Stimulated activated CD4-positive, alpha-beta T cell treated with anti-CD3 and anti-CD28 coated beads, TNF-alpha, amount 100 ng/mL, for 24 hours (primary cell): Measurements from ENCODE around the gene NAPSA.
"Not testable (repeated sequence)": the region's sequence is repeated elsewhere in the genome, so short reads cannot be mapped to it uniquely, and the experiment has no call there.

ENCODE experiments used
- DNase-seq, 3 experiments: peaks; one replicate each; pipeline ENCODE4 v3.0.0-alpha.2; 2020; ENCODE audit warnings: low read depth in 3 of 3

NAPSA gene

DNA sequence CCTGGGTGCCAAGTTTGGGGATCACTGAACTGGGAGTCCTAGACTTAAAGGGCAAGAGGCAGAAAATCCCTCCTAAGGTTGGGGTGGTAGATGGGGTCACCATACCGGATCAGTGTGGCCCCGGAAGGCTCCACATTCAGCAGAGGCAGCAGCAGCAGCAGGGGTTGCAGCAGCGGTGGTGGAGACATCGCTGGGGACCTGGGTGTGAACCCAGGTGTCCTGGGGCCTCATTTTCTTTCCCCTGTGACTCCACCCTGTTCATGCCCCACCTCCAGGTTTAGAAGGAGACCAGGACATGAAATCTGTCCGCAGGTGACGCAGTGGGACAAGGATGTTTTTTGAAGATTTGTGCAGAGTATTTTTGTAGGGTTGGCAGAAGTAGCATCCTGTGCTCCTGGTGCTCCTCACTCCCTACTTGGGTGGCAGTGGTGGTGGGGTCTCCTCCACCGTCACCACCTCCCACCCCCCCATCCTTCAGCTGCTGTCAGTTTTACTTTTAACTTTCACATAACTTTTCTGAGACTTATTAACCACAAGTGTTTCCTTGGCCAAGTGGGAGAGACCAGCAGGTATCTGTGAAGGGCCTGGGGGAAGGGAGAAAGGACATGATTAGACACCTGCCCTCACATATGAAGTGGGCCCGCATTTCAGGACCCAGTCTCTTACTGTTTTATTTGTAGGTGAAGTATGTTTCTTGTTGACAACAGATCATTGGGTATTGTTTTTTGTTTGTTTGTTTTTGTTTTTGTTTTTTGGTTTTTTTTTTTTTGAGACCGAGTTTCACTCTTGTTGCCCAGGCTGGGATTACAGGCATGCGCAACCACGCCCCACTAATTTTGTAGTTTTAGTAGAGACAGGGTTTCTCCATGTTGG, at the start of gene NAPSA:
TSS of gene NAPSA (minus strand) at position 206 of the 873 bp plus-strand sequence. CDS start at position 188, 18 bp downstream.
- DNase-seq, result no peak

DNA sequence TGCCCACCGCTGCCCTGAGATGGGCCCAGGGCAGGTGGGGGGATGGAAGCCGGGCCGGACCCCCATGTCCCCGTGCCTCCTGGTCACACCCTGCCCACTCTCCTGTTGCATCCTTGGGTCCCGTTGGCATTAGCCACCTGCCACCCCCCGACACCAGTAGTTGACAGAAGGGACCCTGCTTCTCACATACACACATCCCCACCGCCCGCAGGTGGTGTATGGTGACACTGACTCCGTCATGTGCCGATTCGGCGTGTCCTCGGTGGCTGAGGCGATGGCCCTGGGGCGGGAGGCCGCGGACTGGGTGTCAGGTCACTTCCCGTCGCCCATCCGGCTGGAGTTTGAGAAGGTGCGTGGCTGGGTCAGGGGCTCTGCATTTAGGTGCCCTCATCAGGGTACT, 48.1 kb upstream of the NAPSA start:
- no peak for DNase-seq

DNA sequence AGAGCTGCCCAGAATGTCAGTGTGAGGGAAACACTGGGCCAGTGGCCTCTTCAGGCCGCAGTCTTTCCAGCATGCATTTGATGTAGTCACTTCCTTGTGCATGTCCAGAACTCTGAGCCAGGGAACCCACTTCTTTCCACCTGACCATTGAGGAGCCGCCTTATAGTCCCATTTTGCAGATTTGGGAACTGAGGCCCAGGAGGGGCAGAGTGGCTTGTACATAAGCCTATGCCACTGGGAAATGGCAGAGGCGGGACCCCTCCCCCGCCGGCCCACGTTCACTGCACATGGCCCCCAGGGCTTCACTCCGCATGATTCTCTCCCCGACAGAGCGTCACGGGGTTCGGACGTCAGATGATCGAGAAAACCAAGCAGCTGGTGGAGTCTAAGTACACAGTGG, 47.7 kb upstream of the NAPSA start:
- DNase-seq, result no peak

DNA sequence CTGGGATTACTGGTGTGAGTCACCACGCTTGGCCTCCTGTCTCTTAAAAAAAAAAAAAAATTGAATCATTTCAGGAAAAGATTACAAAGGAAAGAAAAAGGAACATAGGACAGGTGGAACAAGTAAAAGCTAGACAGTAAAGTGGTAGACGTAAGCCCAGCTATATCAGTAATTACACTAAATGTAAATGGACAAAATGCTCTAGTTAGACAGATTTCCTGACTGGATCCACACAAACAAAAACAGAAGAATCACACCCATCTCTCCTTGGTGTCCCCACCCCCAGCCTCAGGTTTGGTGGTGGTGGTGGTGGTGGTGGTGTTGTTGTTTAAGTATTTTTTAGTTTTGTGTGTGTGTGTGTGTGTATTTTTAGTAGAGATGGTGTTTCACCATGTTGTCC, 47.0 kb upstream of the NAPSA start:
- no peak for DNase-seq

DNA sequence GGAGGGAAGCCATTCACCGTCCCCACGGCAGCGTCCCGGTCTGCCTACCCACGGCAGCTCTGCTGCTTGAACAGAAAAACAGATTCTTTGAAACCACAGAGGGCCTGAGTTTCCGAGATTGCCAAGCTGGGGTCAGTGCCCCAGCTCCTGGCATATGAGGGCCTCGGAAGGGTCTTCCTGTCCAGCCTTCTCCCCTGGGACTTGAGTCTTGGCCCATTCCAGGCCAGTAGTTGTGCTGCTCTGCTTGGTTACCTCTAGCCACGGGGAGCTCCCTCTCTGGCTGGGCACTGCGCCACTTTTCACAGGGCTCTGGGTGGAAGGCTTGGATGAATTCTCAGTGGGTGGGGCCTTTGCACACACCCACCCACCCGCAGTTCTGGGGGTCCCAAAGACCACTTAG, 44.7 kb upstream of the NAPSA start:
- no peak for DNase-seq

DNA sequence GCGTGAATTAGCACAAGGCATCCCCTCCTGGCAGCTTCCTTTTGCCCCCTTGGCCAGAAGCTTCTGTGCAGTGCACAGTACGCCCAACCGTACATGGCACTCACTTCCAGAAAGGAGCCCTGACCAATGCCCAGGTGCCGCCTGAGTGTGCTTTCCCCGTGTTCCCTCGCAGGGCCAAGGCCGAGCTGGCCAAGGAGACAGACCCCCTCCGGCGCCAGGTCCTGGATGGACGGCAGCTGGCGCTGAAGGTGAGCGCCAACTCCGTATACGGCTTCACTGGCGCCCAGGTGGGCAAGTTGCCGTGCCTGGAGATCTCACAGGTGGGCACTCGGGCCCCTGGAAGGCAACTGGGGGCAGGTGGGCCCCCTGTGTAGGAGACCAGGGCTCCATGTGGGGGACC, 43.9 kb upstream of the NAPSA start:
- no peak for DNase-seq

DNA sequence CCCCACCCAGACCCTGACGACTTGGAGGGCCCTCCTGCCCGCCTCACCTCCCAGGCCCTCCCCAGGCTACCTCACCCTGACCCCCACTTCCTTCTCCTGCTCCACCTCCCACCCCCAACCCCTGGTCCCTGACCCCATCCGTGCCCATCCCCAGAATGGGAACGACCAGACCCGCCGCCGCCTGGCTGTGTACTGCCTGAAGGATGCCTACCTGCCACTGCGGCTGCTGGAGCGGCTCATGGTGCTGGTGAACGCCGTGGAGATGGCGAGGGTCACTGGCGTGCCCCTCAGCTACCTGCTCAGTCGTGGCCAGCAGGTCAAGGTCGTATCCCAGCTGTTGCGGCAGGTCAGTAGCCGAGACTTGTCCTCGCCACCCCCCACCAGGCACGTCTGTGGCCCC, 41.4 kb upstream of the NAPSA start:
- DNase-seq, result no peak

DNA sequence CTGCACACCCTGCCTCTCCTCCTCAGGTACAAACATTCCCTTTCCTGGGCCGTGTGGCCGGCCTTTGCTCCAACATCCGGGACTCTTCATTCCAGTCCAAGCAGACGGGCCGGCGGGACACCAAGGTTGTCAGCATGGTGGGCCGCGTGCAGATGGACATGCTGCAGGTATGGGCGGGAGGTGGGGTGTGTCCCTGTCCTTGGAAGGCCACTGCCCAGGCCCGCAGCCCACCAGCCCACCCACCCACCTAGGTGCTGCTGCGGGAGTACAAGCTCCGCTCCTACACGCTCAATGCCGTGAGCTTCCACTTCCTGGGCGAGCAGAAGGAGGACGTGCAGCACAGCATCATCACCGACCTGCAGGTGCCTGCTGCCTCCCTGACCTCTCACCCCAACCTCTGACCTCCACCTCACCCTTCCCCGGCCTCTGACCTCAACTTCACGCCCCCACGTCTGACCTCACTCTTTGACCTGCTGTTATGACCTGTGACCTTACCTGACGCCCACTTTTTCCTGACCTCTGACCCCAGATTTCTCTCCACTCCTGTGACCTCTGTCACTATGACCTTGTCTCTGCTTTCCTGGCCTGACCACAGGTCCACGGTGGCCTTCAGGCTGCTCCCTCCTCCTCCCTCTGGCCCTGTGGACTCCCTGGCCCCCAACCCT, 40.8 kb upstream of the NAPSA start:
- DNase-seq, result no peak

DNA sequence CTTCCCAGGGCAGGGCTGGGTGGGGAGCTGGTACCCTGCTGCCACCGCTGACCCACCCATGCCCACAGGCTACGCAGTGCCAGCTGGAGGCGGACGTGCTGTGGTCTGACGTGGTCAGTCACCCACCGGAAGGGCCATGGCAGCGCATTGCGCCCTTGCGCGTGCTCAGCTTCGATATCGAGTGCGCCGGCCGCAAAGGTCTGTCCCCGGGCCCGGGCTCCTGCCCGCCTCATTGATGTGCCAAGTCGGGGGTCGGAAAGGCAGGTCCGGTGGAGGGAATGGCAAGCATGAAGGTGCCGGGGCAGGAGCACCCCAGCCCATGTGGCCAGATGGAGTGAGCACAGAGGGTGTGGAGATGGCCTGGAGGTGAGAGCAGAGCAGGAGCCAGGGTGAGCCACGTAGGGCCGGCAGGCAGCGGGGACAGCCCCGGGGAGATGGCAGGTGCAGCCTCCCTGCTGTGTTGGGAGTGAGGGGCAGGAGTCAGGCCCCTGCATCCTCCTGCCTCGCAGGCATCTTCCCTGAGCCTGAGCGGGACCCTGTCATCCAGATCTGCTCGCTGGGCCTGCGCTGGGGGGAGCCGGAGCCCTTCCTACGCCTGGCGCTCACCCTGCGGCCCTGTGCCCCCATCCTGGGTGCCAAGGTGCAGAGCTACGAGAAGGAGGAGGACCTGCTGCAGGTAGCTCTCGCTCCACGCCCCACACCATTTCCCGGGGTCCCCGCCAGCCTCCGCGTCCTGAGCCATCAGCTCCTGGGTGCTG, 37.3 kb upstream of the NAPSA start:
- DNase-seq, result no peak

DNA sequence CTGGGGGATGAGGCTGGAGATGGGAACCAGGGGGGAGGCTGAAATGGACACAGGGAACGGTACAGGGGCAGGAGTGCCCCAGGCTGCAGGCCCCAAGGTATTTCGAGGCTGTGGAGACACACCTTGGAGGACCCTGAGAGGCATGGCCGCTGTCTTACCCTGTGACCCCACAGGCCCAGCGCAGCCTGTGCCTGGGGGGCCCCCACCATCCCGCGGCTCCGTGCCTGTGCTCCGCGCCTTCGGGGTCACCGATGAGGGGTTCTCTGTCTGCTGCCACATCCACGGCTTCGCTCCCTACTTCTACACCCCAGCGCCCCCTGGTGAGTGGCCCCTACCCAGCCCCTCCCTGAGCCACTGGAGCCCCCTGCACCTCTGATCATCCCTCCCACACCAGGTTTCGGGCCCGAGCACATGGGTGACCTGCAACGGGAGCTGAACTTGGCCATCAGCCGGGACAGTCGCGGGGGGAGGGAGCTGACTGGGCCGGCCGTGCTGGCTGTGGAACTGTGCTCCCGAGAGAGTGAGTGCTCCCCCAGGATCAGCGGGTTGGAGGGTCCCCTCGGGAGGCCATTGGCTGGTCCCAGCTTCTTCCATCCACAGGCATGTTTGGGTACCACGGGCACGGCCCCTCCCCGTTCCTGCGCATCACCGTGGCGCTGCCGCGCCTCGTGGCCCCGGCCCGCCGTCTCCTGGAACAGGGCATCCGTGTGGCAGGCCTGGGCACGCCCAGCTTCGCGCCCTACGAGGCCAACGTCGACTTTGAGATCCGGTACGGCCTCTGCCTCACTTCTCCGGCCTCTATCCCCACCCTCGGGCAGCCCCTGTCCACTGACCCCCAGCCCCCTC, 36.4 kb upstream of the NAPSA start:
- DNase-seq, result no peak

DNA sequence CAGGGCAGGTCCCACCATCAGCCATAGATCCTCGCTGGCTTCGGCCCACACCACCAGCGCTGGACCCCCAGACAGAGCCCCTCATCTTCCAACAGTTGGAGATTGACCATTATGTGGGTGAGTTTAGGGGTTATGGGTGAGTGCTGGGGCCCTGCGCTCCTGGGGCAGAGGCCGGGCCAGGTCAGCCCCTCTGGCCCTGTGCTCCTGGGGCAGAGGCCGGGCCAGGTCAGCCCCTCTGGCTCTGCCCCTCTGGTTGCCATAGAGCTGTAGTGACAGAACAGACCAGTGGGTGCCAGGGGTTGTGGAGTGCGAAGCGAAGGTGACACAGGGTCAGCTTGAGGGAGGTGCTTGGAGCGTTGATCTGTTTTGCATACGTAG, 33.9 kb upstream of the NAPSA start:
- no peak for DNase-seq

DNA sequence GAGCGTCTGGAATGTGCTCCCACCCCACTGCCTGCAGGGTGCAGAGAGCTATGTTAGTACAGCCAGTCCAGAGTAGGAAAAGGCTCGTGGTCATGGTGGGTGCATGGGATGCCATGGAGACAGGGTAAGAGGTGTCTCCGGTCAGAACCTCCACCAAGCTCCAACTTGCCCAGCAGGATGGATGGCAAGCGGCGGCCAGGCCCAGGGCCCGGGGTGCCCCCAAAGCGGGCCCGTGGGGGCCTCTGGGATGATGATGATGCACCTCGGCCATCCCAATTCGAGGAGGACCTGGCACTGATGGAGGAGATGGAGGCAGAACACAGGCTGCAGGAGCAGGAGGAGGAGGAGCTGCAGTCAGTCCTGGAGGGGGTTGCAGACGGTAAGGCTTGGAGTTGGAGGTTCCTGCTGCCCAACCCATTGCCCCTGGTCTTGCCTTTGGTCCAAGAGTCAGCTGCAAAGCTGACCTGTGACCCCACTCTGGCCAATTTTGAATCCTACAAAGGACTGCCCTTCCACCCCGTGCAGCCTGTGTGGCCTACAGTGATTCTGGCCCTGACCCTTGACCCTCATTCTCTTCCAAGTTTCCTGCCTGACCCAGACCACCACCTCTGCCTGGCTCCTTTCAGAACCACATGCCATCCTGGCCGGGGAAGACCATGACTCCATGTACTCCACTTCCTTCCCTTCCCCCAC, 33.4 kb upstream of the NAPSA start:
- no peak for DNase-seq

DNA sequence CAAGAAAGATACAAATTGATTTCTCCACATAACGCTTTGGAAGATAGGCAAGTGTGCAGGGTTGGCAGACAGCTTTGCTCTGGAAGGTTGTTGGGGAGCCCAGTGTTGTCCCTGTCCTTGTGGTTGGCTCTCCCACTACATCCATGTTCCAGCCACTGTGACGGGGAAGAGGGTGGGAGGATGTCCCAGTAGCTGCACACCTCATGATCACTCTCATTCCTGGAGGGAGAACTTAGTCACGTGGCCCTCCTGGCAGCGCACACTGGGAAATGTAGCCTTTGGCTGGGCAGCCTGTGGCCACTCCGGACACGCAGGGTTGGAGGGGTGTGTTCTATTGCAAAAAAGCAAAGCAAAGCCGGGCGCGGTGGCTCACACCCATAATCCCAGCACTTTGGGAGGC, 28.6 kb upstream of the NAPSA start:
- DNase-seq, result no peak

DNA sequence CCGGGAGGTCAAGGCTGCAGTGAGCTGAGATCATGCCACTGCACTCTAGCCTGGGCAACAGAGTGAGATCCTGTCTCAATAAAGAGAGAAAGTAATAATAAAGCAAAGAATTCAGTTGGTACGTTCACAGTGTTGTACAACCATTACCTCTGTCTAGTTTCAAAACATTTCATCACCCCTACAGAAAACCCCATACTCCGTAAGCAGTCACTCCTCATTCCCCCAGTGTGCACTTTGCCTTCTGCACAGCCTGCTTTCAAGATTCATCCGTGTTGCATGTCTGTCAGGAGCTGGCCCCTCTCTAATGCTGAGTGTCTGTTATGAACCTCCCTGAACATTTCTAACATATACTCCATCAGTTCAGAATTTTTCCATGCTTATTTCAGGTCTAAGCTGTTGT, 28.1 kb upstream of the NAPSA start:
- DNase-seq, result no peak

DNA sequence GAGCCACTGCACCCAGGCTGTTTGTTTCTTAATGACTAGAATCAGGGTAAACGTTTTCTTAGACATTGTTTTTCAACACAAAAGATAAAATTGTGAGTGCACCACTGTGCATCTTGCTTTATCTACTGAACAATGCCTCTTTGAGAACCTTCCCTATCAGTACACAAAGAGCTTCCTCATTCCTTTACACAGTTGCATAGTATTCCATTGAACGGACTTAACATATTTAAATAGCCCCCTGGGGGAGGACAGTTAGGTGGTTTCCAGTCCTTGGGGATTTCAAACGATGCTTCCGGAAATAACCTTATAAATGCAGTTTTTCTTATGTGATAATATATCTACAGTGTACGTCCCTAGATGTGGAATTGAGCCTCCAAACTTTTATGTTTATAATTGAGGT, 27.3 kb upstream of the NAPSA start:
- DNase-seq, result no peak

DNA sequence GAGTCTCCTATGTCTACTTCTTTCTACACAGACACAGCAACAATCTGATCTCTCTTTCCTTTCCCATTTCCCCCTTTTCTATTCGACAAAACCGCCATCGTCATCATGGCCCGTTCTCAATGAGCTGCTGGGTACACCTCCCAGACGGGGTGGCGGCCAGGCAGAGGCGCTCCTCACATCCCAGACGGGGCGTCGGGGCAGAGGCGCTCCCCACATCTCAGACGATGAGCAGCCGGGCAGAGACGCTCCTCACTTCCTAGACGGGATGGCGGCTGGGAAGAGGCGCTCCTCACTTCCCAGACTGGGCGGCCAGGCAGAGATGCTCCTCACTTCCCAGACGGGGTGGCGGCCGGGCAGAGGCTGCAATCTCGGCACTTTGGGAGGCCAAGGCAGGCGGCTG, 25.5 kb upstream of the NAPSA start:
- not testable (repeated sequence) for DNase-seq

DNA sequence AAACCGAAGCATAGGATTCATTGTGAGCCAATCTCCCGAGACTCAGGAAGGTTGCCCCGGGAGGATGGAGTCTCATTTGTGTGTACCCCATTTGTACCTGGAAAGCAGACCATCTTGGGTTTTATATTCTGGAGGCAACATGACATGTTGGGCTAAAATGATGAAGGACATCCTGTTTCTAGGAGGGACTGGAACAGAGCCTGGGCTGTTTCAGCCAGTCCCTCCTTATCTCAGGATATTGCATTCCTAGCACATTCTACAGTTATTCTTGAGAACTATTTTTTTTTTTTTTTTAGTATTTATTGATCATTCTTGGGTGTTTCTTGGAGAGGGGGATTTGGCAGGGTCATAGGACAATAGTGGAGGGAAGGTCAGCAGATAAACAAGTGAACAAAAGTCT, 24.9 kb upstream of the NAPSA start:
- DNase-seq, result not testable (repeated sequence)

DNA sequence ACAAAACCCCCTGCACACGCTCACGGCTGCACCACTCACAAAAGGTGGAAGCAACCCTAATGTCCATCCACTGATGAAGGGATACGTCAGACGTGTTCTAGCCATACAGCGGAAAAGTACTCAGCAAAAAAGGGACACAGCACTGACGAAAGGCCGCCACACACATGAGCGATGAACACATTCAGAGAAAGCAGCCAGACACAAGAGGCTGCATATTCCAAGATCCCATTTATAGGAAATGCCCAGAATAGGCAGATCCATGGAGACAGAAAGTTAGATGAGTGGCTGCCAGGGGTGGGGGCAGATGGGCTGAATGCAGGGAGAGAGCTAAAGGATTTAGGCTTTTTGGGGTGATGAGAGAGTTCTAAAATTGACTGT, 22.4 kb upstream of the NAPSA start:
- no peak for DNase-seq

DNA sequence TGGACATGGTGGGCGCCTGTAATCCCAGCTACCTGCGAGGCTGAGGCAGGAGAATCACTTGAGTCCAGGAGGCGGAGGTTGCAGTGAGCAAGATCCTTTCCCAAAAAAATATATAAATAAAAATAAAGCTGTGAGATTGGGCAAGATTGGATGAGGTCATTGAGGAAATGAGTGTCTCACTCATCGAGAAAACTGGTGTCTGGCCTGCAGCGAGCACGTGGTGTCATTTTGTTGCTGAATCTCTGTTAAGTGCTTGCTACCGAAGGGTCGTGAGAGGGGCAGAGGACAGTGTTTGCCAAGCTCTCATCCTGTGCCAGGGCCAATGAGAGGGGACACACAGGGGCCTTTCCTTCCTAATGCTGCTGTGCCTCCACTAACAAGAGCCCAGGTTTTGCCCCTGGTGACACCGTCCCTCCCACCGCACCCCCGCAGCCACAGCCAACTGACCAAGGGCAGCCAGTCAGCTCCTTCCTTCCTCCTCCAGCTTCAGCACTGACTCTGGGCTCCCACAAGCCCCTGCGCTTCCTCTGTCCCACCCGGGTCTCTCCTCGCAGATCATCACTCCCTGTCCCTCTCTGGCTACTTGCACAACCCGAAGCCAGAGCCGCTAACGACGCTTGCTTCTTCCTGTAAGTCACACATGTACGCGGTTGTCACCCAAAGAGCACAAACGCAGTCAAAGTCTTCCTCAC, 21.9 kb upstream of the NAPSA start:
- DNase-seq, result no peak

DNA sequence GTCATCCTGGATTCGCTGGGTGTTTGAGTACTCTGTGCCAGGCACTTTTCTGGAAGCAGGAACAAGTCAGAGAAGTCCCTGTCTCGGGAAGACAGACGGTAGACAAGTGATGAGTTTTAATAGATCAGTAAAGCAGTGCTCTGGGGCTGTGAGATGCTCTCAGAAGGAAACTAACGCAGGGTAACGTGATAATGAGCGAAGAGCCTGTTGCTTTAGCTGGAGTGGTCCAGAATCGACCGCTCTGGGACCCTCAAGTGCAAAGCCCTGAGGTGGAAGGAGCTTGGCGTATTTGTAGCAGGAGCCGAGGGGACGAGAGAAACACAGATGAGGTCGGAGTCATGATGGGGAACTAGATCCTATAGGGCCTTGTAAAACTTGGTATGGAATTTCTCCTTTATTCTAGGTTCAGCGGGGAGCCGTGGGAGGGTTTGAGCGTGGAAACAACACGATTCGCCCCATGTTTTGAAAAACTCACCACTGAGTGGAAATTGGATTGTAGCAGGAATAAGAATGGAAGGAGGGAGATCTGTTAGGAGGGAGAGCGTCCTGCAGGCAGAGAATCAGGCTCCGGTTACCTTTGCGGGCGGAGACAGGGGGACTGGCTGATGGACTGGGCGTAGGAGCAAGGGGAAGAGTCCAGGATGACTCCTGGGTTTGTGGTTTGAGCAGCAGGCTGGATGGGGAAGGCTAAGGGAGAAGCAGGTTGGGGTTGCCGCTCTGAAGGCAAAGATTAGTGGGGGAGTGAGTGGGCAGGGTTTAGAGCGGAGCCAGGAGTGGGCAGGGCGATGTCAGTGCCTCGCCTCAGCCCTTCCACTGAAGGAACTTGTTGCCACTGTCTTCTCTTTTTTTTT, 19.5 kb upstream of the NAPSA start:
- DNase-seq, result no peak
